Measurements from ENCODE around the gene RIPOR3.
"Not testable (repeated sequence)": the region's sequence is repeated elsewhere in the genome, so short reads cannot be mapped to it uniquely, and the experiment has no call there.

RIPOR3 gene

DNA sequence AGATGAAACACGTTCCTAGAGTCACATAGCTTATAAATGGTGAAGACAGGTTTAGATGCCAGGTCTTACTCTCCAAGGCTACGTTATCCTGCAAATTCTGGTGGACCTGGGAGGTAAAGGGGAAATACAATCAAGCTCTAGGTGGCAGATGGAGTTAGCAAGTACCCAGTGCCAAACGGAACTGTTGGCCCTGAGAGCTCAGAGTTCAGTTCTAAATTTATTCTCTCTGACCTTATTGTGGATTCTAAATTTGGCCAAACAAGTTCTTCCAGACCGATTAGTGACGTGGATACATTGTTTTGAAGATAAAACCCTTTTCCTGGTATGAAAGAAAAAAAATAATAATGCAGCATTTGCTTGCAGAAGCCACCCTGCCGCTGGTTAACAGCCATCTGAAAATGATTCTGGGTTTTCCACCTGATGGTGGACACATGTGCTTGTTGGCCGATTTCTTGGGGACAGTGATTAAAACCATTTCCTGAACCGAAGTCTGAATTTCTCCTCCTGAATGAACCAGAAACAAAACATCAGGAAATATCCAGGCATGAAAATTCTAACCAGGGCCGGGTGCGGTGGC, 32.5 kb downstream of the RIPOR3 start:
- peaks cover 13 to 37% of the 10 kb centered on the region in 2 donors for H3K27me3 Mint-ChIP-seq
- no peak for DNase-seq
- H3K4me1 Mint-ChIP-seq (ENCODE audit: low read depth in 2 of 2), result no peaks in the 10 kb centered on the region

DNA sequence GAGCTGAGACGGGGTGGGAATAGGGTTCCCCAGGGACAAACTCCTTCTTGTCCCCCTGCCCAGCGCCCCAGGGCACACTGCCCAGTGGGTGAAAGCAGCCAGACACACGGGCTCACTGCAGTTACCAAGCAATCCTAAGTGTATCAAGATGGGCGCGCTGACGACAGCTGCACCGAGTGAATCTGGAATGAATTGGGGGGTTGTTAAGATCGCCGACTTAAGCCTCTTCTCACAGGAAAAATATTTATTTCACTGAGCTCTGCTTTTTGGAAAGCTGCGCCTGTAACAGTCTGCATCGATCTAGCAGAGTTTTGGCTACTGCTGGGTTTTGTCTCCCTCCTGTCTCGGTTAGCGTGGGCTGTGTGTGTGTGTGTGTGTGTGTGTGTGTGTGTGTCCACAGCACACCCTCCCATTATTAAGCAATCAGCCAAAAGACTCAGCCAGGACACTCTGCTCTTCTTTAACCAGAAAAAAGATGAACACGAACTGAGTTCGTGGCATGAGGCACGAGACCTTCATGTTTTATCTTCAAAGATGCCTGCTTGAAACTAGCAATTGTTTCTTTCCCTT, 35.9 kb downstream of the RIPOR3 start:
- no peak for DNase-seq
- H3K9me3 Mint-ChIP-seq, result no peaks in the 10 kb centered on the region
- no peak overlapping the region for H3K27ac Mint-ChIP-seq

More for the DNA sequence above, 32.5 kb downstream of the RIPOR3 start:
- Mint-ChIP-seq H3K4me3 (no peak overlapping the region), H3K9me3 (no peaks in the 10 kb centered on the region), H3K27ac (no peak overlapping the region), H3K36me3 (ENCODE audit: insufficient read depth) (no peaks in the 10 kb centered on the region)
- no peak for ATAC-seq (replicated peaks)

DNA sequence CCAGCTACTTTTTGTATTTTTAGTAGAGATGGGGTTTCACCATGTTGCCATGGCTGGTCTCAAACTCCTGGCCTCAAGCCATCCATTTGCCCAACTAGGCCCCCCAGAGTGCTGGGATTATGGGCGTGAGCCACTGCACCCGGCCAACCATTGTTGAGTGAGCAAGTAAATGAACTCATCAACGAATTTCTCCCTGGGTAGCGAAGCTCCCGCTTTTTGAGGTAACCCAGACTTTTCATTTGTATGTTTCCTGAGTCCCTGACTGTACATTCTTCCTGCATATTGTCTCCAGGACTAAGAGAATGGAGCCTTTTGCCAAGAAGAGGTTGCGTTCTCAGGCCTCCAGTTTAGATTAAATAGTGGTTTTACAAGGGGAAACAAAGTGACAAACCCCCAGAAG, 36.4 kb downstream of the RIPOR3 start:
- DNase-seq, result no peak
- Mint-ChIP-seq H3K36me3 (ENCODE audit: insufficient read depth) (no peaks in the 10 kb centered on the region), H3K27ac (no peak overlapping the region), H3K27me3 (peaks cover 16 to 19% of the 10 kb centered on the region in 2 donors), H3K4me3 (no peak overlapping the region), H3K9me3 (no peaks in the 10 kb centered on the region), H3K4me1 (ENCODE audit: low read depth in 2 of 2) (no peaks in the 10 kb centered on the region)
- no peak for ATAC-seq (replicated peaks)

More for the DNA sequence above, 35.9 kb downstream of the RIPOR3 start:
- no peak overlapping the region for H3K4me3 Mint-ChIP-seq
- no peaks in the 10 kb centered on the region for H3K4me1 Mint-ChIP-seq (ENCODE audit: low read depth in 2 of 2)
- ATAC-seq (replicated peaks), result no peak
- peaks cover 14 to 19% of the 10 kb centered on the region in 2 donors for H3K27me3 Mint-ChIP-seq
- no peaks in the 10 kb centered on the region for H3K36me3 Mint-ChIP-seq (ENCODE audit: insufficient read depth)

DNA sequence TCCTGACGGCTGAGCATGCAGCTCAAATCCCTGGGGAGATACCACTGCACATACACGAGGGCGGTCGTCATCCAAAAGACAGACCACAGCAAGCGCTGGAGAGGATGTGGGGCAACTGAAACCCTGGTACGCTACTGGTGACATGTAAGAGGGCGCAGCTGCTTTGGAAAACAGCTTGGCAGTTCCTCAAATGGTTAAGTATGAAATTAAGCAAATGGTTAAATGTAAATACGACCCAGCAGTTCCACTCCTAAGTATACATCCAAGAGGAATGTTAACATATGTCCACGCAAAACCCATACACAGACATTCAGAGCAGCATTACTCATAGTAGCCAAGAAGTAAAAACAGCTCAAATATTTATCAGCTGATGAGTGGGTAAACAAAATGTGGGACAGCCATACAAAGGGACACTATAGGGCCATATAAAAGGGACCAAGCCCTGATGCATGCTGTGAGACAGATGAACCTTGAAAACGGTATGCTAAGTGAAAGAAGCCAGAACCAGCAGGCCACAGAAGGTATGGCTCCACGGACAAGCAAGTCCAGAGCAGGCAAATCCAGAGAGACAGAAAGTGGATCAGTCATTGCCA, 38.5 kb downstream of the RIPOR3 start:
- Mint-ChIP-seq H3K36me3 (ENCODE audit: insufficient read depth) (no peaks in the 10 kb centered on the region), H3K9me3 (no peaks in the 10 kb centered on the region), H3K4me3 (no peak overlapping the region), H3K27ac (no peak overlapping the region), H3K4me1 (ENCODE audit: low read depth in 2 of 2) (no peaks in the 10 kb centered on the region), H3K27me3 (peaks cover 21 to 27% of the 10 kb centered on the region in 2 donors)
- DNase-seq, result no peak
- no peak for ATAC-seq (replicated peaks)

DNA sequence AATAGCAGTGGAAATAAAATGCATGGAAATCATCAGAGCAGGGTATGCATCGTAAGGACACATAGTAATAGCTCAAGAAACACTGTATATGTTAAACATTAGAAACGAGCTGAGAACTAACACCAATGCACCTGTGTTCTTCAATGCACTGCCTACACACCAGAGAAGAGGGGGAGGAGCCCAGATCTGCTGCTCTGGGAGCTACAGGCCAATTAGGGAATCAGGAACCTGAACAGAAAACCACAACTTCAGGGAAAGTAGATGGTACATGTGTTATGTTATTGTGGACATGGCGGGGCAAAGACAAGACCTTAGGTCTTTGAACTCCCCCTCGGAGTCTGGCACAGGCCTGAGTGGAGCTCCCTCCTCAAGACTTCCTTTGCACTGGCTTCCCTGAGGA, 39.7 kb downstream of the RIPOR3 start:
- DNase-seq (no peak), ATAC-seq (replicated peaks) (no peak)
- no peaks in the 10 kb centered on the region for H3K36me3 Mint-ChIP-seq (ENCODE audit: insufficient read depth)
- no peaks in the 10 kb centered on the region for H3K9me3 Mint-ChIP-seq
- no peak overlapping the region for H3K4me3 Mint-ChIP-seq
- no peak overlapping the region for H3K27ac Mint-ChIP-seq
- H3K27me3 Mint-ChIP-seq, result peaks cover 21 to 27% of the 10 kb centered on the region in 2 donors
- H3K4me1 Mint-ChIP-seq (ENCODE audit: low read depth in 2 of 2), result no peaks in the 10 kb centered on the region

DNA sequence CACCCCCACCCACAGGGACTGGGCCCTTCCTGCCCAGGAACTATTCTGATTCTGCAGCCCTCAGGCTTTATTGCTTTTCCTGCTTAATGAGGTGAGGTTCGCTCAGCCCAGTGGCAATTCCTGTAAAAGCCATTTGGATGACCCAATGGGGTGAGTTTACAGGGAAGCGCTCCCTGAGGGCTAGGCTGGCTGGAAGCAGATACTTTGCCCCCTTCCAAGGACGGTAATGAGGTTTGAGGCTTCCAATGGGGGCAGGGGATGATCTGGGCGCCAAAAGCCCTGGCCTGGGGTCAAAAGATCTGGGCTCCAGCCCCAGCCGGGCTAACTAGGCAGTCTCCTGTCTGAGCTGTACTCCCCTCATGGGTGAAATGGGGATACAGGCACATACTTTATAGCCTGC, 41.8 kb downstream of the RIPOR3 start:
- H3K36me3 Mint-ChIP-seq (ENCODE audit: insufficient read depth), result no peaks in the 10 kb centered on the region
- peaks cover 14 to 37% of the 10 kb centered on the region in 2 donors for H3K27me3 Mint-ChIP-seq
- H3K4me3 Mint-ChIP-seq, result no peak overlapping the region
- ATAC-seq (replicated peaks) (no peak), DNase-seq (no peak)
- H3K9me3 Mint-ChIP-seq, result no peaks in the 10 kb centered on the region
- H3K27ac Mint-ChIP-seq, result no peak overlapping the region
- no peaks in the 10 kb centered on the region for H3K4me1 Mint-ChIP-seq (ENCODE audit: low read depth in 2 of 2)

DNA sequence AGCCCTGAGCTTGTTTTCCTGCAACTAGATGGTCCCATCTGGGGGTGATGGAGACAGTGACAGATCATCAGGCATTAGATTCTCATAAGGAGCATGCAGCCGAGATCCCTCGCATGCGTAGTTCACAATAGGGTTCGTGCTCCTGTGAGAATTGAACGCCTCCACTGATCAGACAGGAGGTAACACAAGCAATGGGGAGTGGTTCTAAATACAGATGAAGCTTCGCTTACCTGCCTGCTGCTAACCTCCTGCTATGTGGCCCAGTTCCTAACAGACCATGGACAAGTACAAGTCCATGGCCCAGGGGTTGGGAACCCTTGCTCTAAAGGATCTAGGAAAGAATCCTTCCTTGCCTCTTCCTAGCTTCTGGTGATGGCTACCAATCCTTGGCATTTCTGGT, 42.7 kb downstream of the RIPOR3 start:
- DNase-seq (no peak), ATAC-seq (replicated peaks) (no peak)
- H3K9me3 Mint-ChIP-seq, result no peaks in the 10 kb centered on the region
- H3K27ac Mint-ChIP-seq, result no peak overlapping the region
- H3K4me3 Mint-ChIP-seq, result no peak overlapping the region
- no peaks in the 10 kb centered on the region for H3K4me1 Mint-ChIP-seq (ENCODE audit: low read depth in 2 of 2)
- H3K36me3 Mint-ChIP-seq (ENCODE audit: insufficient read depth), result no peaks in the 10 kb centered on the region
- H3K27me3 Mint-ChIP-seq, result peaks cover 14 to 37% of the 10 kb centered on the region in 2 donors

DNA sequence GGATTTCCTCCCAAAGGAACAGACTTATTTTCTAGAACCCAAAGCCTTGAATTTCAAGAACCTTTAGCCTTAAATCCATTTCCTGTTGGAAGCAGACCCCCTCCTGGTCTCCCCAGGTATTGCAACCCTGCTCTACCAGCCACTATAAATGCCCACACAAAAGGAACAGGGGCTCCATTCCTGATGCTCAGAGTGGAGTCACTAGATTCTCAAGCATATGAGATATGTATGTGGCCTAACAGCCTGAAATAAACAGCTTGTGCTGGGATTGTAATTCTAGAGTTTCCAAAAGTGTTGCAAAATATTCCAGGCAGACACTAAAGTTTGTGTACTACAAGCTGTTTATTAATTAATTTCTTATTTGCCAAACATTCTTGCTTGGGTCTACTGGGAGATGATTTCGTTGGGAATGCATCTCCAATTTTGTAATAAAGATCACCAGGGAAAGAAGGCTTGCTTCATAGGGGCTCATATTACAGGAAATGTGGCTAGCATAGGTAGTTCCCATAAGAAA, 44.8 kb downstream of the RIPOR3 start:
- no peak for DNase-seq
- no peak overlapping the region for H3K4me3 Mint-ChIP-seq
- ATAC-seq (replicated peaks), result no peak

DNA sequence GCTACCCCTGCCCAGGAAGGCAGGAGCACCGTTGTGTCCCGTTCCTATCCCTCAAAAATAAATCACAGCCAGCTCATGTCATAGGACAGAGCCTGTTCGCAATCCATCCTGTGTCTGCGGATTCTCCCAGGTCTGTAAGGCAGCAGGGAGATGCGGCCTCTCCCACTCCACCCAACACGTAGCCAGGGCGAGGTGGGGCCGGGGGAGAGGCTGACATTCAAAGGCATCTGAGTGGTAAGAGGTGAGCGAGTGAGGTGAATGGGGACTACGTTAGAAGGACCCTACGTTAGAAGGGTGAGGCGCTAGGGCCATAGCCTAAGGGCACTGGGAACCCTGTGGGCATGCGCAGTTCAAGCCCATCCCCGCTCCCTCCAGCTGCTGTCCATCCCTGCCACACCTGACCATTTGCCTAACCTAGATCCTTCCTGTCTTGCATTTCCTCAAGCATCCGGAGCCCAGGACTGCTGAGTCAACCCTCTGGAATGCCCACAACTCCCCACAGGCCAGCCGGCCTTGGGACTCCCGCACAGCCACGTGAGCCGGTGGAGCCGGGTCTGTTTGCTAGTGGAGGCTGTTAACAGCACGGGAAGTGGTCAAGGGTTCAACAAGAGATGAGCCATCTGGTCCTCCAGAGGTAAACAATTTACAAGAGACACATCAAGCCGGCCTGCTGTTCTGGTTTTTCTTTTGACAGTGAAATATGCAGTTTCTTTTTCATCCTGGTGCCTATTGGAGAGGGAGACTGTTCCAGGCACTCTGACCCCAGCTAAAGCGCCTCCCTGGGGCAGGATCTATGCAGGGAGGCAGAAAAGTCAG, 45.9 kb downstream of the RIPOR3 start:
- H3K27me3 Mint-ChIP-seq, result peaks cover 14 to 45% of the 10 kb centered on the region in 2 donors
- DNase-seq (no peak), ATAC-seq (replicated peaks) (no peak)
- H3K36me3 Mint-ChIP-seq (ENCODE audit: insufficient read depth), result no peaks in the 10 kb centered on the region
- no peak overlapping the region for H3K27ac Mint-ChIP-seq
- H3K4me1 Mint-ChIP-seq (ENCODE audit: low read depth in 2 of 2), result no peaks in the 10 kb centered on the region
- no peak overlapping the region for H3K4me3 Mint-ChIP-seq
- no peaks in the 10 kb centered on the region for H3K9me3 Mint-ChIP-seq

More for the DNA sequence above, 44.8 kb downstream of the RIPOR3 start:
- H3K27me3 Mint-ChIP-seq, result peaks cover 14 to 49% of the 10 kb centered on the region in 2 donors
- H3K9me3 Mint-ChIP-seq, result no peaks in the 10 kb centered on the region
- no peaks in the 10 kb centered on the region for H3K4me1 Mint-ChIP-seq (ENCODE audit: low read depth in 2 of 2)
- no peak overlapping the region for H3K27ac Mint-ChIP-seq
- no peaks in the 10 kb centered on the region for H3K36me3 Mint-ChIP-seq (ENCODE audit: insufficient read depth)

DNA sequence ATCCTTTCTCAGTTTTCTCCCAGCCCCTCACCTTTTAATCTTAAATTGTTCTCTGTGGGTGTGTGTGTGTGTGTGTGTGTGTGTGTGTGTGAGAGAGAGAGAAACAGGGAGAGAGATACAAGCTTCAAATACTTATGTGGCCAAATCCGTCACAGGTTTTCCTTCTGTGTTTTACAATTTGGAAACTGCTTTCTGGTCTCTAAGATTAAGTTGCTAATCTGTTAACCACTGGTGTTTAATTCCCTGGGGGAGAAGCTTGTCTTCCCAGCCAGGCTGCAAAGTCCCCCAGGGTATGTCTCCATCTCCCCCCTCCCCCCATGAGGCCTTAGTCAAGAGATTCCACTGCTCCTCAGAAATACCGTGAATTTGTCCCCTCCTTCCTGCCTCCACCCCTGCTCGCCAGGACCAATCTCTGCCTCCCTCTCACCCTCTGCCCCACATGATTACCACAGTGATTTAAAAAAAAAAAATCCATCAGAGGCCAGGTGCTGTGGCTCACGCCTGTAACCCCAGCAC, 49.0 kb downstream of the RIPOR3 start:
- Mint-ChIP-seq H3K27me3 (peaks cover 2 to 37% of the 10 kb centered on the region in 2 donors), H3K36me3 (ENCODE audit: insufficient read depth) (no peaks in the 10 kb centered on the region), H3K4me1 (ENCODE audit: low read depth in 2 of 2) (no peaks in the 10 kb centered on the region), H3K9me3 (no peaks in the 10 kb centered on the region), H3K27ac (no peak overlapping the region), H3K4me3 (no peak overlapping the region)
- DNase-seq (no peak), ATAC-seq (replicated peaks) (no peak)

DNA sequence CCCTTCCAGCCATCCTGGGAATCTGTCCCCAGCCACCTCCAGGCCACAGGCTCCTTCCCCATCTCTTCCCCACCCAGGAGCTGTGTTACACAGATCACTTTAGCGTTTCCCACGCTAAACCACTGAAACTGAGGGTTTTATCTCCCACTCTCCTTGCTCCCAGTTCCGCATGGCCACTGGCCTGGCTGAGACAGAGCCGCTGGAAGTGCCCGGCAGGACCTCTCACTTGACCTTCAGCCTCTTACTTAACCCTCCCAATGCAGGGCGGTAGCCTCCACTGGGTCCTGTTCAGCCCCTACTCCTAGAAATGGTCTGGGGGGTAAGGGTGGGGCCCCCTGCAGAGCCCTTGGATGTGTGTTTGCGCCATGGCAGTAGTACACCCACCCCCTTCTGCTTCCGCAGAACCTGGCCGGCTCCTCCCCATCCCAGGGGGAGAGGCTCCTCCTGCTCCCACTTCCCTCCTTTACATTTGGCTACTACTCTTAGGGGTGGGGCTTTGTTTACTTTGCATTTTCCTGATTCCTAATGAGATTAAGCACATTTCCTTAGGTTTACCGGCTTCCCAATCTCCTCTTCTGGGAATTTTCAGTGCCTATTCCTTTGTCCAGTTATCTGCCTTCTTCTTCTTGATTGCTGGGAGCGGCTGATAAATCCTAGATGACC, 49.6 kb downstream of the RIPOR3 start:
- not testable (repeated sequence) for ATAC-seq (replicated peaks); DNase-seq; H3K4me1 Mint-ChIP-seq (ENCODE audit: low read depth in 2 of 2); H3K27ac Mint-ChIP-seq; H3K36me3 Mint-ChIP-seq (ENCODE audit: insufficient read depth); H3K4me3 Mint-ChIP-seq; H3K9me3 Mint-ChIP-seq
- H3K27me3 Mint-ChIP-seq, result peaks cover 6 to 43% of the 10 kb centered on the region in 2 donors

DNA sequence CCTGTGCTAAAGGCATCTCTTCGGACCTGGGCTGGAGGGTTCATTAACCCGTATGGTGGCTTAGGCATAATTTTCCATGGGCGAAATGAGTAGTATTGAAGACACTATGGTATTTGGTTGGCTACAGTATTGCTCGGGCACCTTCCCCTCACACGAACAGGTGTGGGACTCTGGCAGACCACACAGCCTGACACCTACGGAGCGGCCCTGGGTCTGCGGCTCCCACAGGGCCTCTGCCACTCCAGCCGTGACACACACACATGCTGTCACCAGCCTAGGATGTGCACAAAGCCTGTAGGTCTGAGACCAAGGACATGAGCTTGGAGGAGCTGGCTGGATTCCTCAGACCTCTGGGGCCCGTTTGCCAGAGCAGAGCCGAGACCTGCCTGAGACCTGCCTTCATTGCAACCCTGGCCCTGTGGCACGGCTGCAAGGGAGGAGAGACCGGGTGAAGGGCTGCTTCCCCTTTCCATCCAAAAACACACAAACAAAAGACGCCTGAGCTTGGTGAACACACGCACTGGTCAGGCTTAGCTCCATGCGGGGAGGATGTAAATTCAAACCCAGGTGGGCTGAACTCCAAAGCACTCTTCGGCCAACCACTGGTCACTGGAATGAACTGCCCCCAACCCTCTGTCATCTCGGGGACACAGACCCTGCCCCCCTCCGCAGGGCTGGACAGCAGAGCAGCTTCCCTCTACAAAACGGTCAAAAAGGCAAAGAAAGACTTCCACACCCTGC, 51.2 kb downstream of the RIPOR3 start:
- peaks cover 6 to 36% of the 10 kb centered on the region in 2 donors for H3K27me3 Mint-ChIP-seq
- not testable (repeated sequence) for H3K36me3 Mint-ChIP-seq (ENCODE audit: insufficient read depth); ATAC-seq (replicated peaks); DNase-seq; H3K9me3 Mint-ChIP-seq; H3K4me3 Mint-ChIP-seq; H3K27ac Mint-ChIP-seq; H3K4me1 Mint-ChIP-seq (ENCODE audit: low read depth in 2 of 2)

All from effector memory CD8-positive, alpha-beta T cell (primary cell).